HS-27A (cell line): Measurements from ENCODE around the gene PAX3.
"Not testable (repeated sequence)": the region's sequence is repeated elsewhere in the genome, so short reads cannot be mapped to it uniquely, and the experiment has no call there.

ENCODE experiments used
- DNase-seq: peaks from one replicate; pipeline ENCODE4 v3.0.0-alpha.2; 2012; ENCODE audit warnings: low read depth, missing footprints

PAX3 gene

DNA sequence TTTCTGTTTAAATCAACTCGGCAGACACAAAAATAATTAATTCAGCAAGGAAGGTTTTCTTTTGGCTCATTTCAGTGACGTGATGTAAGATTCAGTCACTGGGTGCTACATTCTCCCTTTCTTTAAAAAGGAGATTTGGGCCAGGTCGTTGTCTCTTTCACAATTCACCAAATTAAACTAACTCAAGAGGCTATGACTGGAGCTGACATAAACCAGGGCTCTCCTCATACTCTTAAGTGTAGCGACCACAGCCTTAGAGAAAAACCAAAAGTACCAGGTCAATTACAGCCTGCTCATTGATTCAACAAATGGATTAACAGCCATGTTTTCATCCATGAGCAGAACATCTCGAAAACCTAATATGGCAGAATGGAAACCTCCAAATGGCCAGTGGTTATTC is 85.7 kb downstream of the PAX3 start:
- DNase-seq = no peak

DNA sequence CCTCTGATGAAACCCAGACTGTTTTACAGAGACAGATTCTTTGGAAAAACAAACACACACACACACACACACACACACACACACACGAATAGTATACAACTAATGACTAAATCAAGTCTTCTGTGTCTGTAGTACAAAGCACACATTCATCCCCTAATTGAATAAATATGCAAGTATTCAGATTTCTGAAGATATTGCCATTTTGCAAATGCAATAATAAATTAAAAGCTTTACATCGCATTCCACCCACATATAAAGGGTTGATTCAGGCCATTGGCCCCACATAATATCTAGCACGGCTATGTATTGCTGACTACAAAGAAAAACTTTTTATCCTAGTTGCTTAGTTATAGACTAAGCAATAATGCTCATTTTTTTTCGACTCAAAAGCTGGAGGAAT is 86.2 kb downstream of the PAX3 start:
- DNase-seq = no peak

DNA sequence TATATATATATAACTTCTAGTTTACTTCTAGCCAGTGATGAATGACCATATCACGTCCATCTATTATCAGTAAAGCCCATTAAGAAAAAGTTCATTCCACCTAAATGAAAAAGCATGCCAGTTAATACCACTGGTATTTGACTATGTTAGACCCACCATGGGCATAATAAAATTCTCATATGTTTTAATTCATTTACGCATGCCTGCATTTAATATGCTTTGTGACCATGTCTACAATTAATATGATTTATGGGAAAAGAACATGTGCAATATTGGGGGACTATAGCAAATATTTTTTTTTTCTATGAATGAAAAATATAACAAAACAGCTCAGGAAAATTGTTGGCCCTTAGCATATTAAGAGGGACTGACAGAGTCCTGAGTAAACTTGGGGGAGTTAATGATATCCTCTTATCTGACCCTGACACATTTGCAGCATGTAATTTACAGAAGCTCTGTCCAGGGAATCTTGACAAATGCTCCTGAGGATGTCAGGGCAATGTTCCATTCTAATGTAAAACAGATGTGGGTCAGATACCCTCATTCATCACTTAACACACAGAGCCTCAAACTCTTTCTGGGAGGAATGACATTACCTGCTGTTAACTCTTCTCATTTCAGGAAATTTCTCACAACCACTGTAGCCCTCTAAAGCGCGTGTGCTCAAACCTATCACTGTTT is 90.6 kb downstream of the PAX3 start:
- no peak for DNase-seq

DNA sequence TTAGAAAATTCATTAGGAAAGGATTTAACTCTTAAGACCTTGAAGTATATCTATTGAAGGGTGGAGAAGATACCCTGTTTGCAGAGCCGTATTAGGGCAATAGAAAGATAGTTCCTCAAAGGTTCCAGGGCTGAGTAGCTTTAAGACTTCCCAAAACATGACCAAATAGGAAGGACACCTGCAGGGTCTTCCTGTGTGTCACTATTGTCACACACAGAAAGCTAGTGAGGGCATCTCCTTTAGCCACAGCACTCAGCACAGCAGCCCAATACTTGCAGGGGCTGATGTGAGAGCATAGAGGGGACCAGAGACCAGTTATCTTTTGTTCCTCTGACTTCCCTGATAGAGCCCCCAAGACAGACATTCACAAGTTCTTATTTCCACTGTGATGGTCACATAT is 93.7 kb downstream of the PAX3 start:
- no peak for DNase-seq

DNA sequence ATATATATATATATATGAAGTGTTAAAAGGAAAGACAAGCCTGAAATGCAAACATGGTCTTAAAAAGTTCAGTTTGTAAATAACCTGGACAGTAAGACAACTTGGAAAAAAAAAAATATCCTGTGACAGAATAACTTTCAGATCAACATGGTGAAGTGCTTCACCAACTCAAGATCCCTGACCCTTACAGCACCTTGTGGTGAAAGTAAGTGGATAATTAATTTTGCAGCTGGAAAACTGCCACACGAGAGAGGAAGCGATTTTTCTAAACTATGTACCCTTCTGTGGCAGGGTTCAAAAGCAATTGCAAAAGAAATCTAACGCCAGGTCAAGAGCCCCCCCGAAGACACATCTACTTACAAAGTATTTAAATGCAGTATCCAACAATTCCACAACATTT is 95.8 kb downstream of the PAX3 start:
- no peak for DNase-seq

DNA sequence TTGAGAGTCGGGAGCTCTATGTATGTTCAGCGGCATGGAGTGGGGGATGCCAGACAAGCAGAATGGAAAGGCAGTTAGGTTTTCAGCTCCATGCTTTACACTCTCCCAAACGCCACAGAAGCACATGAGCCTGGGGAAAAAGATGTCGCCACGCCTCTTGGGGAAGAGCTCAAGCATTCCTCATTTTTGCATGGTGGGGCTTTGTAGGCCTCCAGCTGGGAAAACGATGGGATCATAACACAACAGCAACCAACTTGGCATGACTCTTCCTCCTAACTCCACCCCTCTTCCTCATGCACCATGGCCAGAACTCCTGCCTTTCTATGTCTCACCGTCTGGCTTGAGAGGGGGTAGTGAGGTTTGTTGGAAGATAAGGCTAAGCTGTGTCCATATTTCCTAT is 102.6 kb downstream of the PAX3 start:
- no peak for DNase-seq

DNA sequence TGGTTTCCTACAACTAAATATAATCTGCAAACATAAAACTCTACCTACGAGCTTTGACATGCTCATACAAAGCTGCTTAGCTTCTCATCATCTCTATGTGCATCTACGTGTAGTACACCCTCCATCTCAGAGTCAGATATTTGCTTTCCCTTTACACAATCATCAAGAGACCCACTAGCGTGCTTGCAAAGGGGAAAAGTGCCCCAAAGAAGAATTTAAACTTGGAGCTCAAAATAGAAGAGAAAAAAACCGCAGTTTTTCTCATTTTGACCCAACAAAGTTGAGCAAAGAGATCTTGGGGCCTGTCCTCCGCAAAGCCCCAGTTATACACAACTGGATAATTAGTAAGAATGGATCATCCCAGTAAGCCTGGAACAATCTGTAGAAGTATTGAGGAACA is 104.1 kb downstream of the PAX3 start:
- no peak for DNase-seq

DNA sequence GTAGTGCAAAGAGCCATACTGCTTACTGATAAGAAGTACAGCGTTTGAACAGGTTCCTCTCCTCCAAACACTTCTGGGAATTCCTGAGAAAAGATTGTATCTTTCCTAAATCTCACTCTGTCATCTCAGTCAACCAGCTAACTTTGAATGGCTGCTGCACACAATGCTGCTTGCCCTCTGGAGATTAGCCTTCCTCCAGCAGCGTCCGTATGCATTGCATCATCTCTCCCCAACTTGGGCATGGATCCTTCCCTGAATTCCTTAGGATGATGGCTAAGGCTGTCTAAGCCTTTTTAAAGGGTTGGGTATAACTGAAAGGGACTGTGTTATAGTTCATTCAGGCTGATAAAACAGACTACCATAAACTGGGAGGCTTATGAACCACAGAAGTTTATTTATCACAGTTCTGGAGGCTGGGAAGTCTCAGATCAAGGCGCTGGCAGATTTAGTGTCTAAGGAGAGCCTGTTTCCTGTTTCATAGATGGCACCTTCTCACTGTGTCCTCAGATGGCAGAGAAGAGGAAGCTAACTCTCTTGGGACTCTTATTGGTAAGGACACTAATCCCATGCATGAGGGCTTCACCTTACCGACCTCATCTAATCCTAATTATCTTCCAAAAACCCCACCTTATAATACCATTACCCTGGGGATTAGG is 105.3 kb downstream of the PAX3 start:
- no peak for DNase-seq

DNA sequence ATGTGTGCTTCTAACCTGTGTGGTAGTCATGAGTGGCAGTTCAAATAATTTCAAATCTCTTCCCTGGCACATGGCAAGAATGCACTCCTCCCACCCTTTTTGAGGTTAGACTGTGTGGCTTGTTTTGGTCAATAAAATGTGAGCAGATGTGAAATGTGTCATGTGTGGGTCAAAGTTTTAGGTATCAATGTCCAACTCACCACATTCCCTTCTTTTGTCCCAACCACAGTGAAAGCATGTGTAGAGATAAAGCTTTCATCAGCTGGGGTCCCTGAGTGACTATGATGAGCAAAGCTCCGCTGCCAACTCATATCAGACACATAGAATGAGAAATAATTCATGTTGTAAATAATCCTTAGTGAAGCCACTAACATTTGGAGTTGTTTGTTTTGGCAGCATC is 118.2 kb downstream of the PAX3 start:
- DNase-seq = no peak

DNA sequence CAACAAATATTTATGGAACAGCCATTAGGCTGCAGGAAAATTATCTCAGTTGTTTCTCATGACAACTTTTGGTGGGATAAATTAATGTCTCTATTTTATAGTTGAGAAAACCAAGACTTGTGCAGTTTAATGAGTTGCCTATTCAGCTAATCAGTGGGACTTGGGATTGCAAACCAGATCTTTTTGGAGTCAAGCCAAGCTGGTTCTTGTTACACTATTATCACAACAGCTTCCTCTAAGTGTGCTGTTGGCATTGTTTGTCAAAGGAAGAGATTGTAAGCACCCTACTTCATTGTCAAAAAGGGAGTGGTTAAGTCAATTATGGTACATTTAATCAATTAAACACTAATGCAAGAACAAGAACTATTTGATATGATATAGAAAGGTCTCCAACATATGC is 119.2 kb downstream of the PAX3 start:
- DNase-seq = no peak

DNA sequence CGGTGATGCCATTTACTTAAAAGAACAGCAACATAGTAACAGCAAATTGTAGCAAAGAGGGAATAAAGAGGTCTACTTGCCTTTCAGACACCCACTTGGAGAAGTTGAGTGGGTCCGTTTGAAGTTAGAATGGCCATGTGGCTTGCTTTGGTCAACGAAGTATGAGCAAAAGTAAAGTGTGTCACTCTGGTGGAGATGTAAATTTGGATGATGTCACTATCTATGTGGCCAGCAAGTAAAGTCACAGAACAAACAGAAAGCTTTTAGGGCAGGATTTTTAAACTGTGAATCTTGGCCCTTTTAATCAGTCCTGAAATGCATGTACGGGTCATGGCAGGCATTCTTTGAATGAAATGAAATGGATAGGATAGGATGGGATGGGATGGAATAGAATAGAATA is 120.3 kb downstream of the PAX3 start:
- no peak for DNase-seq

DNA sequence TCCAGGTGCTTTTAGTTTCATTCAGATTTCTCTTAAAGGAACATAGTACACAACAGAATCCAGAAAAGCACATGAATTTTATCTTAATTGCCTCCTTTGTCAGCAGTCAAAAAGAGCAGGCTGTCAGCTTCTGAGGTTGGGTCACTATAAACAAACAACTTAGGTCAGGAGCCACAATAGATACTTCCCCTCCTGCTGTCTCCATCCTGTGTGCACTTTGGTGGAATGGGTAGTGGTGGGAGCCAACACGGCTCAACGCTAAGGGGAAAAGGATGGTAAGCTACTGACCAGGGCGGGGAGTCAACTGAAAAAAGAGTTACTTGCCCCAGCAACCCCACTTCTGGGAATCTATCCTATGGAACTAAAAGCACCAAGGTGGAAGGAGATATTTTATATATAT is 121.9 kb downstream of the PAX3 start:
- DNase-seq = no peak

DNA sequence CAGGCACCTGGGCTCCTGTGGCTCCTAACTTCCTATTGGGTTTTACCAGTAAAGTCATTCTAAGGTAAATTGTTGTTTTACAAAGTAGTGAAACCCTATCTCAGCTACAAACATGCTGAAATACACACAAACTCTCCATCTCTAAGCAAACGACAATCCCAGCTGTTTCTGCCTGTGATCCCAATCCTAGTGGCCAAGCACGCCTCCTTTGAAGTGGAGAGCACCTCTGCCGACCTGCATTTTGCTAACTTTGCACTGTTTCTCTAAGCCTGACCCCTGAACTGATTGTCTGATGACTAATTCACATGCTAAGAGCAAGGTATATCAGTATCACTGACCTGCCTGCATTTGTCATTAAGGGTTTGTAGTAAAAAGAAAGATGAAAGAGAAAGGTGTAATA is 124.3 kb downstream of the PAX3 start:
- no peak for DNase-seq

DNA sequence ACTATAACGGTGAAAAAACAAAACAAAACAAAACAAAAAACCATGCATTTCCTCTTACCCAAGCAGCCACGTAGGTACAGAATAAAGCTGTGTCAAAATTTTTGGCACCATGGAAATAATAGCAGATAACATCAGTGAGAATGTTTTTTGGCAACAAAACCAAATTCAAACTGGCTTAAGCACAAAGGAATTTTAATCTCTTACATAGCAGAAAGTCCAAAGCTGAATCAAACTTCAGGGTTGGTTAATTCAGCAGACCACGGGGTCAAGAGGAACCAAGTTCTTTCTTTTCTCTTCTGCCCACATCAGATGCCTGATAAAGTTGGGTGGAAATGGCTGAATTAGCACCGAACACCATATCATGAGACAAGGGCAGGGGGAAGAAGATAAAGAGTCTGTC is 129.5 kb downstream of the PAX3 start:
- DNase-seq = no peak

DNA sequence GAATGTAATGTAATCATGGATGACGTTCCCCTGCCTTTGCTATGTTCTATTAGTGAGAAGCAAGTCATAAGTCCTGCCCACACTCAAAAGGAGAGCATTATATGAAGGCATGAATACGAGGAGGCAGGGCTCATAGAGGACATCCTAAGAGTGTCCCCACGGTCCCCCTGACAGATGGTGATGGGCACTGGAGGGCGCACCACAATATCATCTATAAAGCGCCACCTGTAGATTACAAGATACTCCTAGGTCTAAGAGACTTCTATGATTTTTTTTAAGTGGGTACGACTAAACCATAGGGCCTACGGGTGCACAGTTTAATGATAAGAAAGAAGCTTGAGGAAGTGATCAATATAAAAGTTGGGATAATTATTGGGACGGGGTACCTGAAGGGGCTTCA is 131.0 kb downstream of the PAX3 start:
- no peak for DNase-seq

DNA sequence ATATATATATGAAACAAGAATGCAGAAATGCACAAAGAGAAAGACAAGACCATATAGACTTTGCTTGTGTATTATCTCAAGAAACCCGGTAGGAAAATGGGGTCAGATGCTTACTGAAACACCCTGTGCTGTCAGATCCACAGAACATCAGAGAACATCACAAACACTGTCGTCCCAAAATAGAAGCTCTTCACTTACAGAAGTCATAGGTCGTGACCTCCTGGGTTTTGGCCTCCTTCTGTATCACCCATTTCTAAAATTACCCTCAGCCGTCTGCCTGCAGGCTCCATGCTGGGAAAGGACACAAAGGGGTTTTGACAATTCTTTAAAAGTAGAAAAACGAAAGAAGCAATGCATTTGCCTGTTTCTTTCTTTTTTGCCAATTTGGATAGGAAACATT is 137.9 kb downstream of the PAX3 start:
- no peak for DNase-seq

DNA sequence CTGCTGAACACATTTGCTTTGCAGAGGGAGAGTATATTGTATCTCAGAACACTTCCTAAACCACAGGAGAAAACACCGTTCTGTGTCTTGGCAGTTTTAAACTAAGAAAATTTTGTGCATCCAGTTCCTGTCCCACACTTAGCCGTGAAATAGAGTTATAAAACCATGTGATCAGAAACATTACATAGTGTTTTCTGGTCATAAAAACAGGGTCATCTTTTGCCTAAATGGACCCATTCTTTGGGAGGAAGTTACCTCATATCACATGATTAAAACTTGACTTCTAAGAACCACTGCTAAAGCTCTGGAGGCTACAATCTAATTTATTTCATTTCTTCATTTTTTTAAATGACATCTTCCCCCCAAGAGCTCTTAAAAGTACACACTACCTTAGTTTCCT is 138.7 kb downstream of the PAX3 start:
- DNase-seq = no peak

DNA sequence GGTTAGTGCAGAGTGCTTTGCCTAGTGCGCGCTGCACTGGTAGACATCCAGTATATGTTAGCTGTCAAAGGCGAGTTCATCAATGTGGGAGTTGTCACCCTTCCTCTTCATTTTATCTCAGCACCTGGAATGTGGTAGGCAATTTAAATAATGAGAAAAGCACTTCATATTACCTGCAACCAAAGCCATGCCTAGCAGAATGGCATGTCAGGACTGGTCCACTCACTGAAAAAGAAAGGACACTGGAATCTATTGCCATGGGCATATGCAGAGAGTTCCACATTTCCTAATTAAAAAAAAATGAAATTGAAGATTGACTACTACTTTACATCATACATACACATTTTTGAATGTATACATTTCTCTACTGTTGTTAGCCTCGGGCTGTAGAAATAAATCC is 139.6 kb downstream of the PAX3 start:
- DNase-seq = no peak

DNA sequence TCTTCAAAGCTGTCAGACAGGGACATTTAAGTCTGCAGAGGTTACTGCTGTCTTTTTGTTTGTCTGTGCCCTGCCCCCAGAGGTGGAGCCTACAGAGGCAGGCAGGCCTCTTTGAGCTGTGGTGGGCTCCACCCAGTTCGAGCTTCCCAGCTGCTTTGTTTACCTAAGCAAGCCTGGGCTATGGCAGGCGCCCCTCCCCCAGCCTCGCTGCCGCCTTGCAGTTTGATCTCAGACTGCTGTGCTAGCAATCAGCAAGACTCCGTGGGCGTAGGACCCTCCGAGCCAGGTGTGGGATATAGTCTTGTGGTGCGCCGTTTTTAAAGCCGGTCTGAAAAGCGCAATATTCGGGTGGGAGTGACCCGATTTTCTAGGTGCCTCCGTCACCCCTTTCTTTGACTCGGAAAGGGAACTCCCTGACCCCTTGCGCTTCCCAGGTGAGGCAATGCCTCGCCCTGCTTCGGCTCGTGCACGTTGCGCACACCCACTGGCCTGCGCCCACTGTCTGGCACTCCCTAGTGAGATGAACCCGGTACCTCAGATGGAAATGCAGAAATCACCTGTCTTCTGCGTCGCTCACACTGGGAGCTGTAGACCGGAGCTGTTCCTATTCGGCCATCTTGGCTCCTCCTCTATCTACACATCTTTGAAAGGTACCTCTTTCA is 143.7 kb downstream of the PAX3 start:
- not testable (repeated sequence) for DNase-seq
